HEK293T (cell line): ENCODE results near the gene MYL1.

Experiments used
- BHLHE40 ChIP-seq: fragments of 450-650 bp; IDR thresholded peaks from 2 replicates; pipeline ENCODE4 v1.6.1; 2016; ENCODE audit warnings: mild to moderate bottlenecking, moderate library complexity, borderline replicate concordance
- FOXK2 ChIP-seq: fragments of 450-650 bp; IDR thresholded peaks from 2 replicates; pipeline ENCODE4 v1.6.1; 2016; ENCODE audit warnings: mild to moderate bottlenecking
- SP1 ChIP-seq: fragments of 450-650 bp; IDR thresholded peaks from 2 replicates; pipeline ENCODE4 v1.6.1; 2017

DNA sequence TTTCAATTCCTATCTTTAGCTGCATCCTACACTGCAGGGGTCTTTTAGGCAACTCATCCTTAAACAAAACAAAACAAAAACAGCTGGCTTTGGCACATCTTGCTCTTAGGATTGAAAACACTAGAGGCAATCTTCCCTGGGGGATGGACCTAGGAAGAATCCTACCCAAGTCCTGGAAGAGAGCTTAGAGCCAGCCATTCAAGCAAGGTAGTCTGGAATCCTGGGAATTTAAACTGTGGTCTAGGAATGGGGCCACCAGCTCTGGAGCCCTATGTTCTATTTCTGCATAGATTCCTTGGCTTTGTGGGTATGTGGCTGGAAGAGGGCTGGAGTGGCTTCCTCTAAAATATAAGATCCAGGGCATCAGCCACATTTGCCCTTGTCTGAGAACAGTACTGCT, 27.7 kb downstream of the MYL1 start:
- TF ChIP-seq SP1 (no peak), BHLHE40 (no peak), FOXK2 (no peak)
